GM18519 (cell line): ENCODE measurements around the gene TOMM34.

Experiments used
- ATAC-seq: cut with Tn5 transposase; IDR thresholded peaks from one replicate; pipeline ENCODE4 v1.9.1; 2021; ENCODE audit warnings: mild to moderate bottlenecking, moderate library complexity; ENCODE audit not compliant: unreplicated experiment, low FRiP score

Gene TOMM34

GRCh38 chr20:44936510-44936909, 23.7 kb downstream of the TOMM34 start:
- no peak for ATAC-seq

- ATAC-seq: no peak
Observed at GRCh38 chr20:44932916-44933315, 27.3 kb downstream of the TOMM34 start.

GRCh38 chr20:44931911-44932310, 28.3 kb downstream of the TOMM34 start:
- ATAC-seq: no peak

GRCh38 chr20:44930517-44931168, 29.6 kb downstream of the TOMM34 start:
- ATAC-seq: no peak

- ATAC-seq: no peak
Observed at GRCh38 chr20:44928595-44928994, 31.6 kb downstream of the TOMM34 start.

DNA sequence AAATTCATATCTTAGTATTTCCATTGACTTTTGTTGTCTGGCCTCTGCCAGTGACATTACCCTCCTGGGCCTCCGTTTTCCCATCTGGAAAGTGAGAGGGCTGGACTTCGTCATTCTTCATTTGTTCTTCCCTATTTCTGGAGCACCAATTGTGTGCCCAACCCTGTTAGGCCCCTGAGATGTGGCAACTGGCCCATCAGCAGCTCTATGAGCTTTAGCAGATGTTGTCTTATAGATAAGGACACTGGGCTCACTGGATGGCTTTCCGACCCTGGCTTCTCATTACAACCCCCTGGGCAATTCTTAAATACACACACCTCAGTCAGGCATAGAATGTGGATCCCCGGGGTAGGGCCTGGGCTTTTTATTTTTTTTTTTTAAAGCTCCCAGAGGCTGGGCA, 35.7 kb downstream of the TOMM34 start:
- no peak for ATAC-seq

- ATAC-seq: no peak
Observed at GRCh38 chr20:44921447-44921846, 38.8 kb downstream of the TOMM34 start.

- ATAC-seq: no peak
Observed at GRCh38 chr20:44918761-44919160, 41.4 kb downstream of the TOMM34 start.

DNA sequence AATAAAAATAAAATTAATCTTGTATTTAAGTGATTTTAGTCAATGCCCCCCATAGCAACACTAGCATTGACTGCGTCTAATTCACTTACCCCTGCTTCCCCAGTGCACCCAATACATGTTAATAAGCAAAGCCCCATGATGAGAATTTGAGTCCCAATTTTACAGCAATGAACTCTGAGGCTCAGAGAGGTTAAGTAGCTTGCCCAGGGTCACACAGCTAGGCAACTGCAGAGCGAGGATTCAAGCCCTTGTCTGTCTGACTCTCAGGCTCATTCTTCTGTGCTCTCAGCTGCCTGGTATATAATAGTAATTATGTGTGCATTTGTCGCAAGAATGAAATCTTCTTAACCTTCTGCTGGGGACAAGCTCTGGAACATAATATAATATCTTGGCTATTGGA, 41.9 kb downstream of the TOMM34 start:
- ATAC-seq: no peak

GRCh38 chr20:44917399-44917798, 42.8 kb downstream of the TOMM34 start:
- no peak for ATAC-seq

DNA sequence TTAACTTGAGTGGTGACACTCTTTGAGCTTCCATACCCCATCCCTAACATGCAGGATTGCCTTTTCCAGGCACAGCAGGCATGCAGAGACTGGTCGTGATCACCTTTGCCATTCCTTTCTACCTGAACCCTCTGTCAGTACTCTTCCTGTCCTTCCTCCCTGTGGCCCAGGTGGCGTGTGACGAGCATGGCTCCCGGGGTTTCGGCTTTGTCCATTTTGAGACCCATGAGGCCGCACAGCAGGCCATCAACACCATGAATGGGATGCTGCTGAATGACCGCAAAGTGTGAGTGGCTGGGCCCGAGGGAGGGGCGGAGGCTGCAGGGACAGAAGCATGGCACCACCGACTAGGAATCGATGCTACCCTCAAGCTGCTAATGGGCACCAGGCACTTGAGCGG, 43.6 kb downstream of the TOMM34 start:
- ATAC-seq: no peak

GRCh38 chr20:44914924-44915323, 45.3 kb downstream of the TOMM34 start:
- ATAC-seq: no peak

DNA sequence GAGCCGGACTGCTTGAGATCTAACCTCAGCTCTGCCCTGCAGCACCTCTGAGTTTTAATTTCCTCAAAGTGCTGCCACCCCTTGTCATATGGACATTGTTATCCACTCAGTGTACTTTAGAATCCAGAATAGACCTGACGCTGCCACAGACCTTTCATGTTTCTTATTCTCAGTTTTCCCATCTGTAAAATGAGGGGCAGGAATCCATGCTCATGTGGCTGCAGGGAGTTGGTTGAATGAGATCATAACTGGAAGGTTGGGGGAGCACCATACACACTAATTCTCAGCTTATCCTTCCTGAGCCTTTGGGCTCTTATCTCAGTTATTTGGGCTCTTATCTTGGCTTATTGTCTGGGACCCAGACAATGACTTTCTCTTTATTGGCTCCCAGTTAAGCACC, 48.0 kb downstream of the TOMM34 start:
- no peak for ATAC-seq

DNA sequence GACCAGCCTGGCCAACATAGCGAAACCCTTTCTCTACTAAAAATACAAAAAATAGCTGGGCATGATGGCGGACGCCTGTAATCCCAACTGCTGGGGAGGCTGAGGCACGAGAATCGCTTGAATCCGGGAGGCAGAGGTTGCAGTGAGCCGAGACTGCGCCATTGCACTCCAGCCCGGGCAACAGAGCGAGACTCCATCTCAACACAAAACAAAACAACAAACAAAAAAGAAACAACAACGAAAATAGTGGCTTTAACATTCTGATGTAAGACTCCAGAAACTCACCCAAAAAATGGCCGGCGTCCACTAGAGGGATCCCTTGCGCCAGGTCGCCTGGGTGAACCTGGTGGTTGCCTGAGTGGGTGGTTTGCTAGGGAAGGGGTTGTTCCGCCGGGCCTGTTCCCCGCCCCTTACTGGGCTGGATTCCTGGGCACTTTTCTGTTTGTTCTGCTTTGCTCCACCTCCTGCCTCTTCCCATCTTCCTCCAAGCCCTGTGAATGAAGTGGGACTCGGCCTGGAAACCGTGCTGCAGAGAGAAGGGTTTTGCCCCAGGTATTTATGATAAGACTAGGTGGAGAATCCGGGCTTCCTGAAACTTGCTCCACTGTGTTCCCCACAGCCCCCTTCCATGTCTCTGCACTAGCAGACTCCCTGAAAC, 48.8 kb downstream of the TOMM34 start:
- ATAC-seq: no peak

DNA sequence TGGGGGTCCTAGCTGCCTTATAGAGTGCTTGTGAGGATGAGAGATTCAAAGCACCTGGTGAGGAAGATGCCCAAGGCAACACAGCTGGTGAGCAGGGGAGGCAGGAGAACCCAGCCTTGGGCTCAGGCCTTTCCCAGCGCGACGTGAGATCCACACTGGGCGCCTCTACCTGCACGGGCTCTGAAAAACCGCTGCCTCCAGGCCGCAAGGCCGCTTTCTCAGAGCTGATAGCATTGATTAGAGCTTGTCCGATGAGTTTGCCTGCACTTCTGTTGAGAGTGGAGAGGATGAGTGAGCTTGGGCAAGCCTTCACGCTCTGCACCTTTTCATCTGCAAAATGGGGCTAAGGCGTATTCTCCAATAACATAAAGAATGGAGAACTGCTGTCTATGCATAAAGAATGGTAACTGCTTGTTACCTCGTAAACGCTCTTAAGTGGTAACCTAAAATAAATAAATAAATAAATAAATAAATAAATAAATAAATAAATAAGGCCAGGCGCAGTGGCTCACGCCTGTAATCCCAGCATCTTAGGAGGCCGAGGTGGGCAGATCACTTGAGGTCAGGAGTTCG, 49.4 kb downstream of the TOMM34 start:
- ATAC-seq: no peak

- ATAC-seq: no peak
Observed at GRCh38 chr20:44909872-44910689, 50.1 kb downstream of the TOMM34 start, which contains the start of gene PABPC1L. Gene PABPC1L, plus strand, starts transcription at chr20:44910060. Its CDS starts 84 bp downstream, at chr20:44910144.

DNA sequence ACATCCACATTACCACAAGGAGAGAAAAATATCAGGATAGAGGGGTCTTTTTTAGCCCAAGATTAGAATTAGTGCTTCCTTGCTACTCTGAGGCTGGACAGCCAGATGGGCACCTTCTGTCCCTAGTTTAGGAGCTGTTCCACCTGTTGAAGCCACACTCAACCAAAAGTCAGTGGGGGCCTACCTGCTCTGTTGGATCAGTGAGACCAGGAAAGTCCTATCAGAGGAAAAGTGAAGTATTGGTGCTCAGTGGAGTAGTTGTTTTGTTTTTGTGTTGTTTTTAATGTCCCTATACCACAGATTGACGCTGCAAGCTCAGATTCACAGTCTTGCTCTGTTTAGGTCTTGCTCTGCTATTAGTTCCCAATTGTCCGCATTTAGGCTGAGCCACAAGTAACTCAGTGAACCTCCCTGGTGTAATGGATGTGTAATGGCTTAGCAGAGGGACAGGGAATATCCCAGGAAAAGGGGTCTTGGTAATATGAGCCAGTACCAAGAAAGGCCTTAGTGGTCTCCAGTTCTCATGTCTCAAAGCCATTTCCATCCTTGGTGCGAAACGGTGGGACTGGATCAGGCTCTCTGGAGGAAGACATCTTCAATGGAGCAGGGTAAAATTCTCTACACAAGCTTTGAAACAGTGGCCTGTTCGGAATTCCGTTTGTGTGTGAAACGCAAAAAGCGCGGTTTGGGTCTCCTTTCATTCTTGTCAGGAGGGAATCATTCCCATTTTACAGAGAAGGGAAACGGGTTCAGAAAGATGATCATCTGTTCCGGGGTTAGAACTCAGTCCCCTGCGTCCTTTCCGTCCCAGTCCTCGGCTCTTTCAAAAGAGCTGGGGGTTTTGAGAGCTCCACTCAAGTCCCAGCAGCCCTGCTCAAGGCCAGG, 51.0 kb downstream of the TOMM34 start:
- ATAC-seq: no peak

- ATAC-seq: no peak
Observed at GRCh38 chr20:44904377-44904776, 55.8 kb downstream of the TOMM34 start.

DNA sequence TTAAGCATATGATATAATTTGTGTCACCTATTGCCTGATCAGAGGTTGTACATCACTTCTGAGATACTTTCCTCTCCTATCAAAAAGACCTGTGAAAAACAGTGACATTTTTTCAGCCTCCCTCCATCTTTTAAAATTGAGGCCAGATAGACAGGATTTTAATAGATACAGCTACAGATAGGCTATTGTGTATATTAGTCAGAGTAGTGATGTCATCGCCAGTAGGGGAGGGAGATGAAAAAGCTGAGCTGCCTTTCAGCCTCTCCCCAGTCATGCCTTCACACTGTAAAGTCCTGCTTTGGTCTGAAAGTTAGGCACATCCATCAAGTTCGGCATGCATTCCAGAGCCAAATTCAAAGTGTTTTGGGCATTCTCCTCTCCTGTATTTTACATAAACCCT, 58.2 kb downstream of the TOMM34 start:
- no peak for ATAC-seq

DNA sequence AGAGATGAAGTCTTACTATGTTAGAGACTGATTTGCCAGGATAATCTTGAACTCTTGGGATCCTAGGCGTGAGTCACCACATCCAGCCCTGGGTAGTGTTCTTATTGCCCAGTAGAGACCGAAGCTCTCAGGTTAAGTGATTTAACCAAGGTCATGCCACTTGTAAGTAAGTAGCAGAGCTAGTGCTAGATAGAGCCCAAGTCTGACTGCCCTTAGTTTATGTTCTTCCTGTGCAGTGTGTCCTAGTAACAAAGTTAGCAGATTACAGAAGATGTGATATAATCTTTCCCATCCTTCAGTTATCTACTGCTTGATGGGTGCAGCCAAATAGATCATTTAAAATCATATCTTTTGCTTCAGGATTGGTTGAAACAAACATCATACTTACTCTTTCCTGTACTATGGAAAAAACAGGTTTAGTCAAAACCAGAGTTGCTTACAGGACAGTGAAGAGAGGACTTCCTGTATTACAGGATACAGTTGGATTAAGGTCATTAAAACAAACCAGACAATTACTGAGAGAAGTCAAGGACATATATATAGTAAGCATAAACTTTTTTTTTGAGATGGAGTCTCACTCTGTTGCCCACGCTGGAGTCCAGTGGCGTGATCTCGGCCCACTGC, 59.9 kb downstream of the TOMM34 start:
- no peak for ATAC-seq
